AG04449 (cell line): ENCODE results near the gene QPRT.
"Not testable (repeated sequence)": the region's sequence is repeated elsewhere in the genome, so short reads cannot be mapped to it uniquely, and the experiment has no call there.

Experiments used
- CTCF ChIA-PET: fragments of 350-600 bp; formaldehyde crosslinking; extraction: SDS; loops from one replicate; lab custom pipeline; 2021; ENCODE audit warnings: antibody characterized with exemption; lab: Yijun Ruan, JAX
- POLR2A ChIA-PET: fragments of 400-600, 350-600 bp; formaldehyde crosslinking; extraction: SDS; loops from one replicate; lab custom pipeline; 2020; ENCODE audit warnings: antibody characterized with exemption, inconsistent platforms; lab: Yijun Ruan, JAX
- DNase-seq: peaks from one replicate; pipeline ENCODE4 v3.0.0-alpha.2; 2010; ENCODE audit warnings: low read depth, low spot score
- H3K4me3 ChIP-seq: 2 replicates; pipeline ENCODE4 v1.5.1; 2011; ENCODE audit warnings: low read depth, mild to moderate bottlenecking, control low read depth, low read length
- CTCF ChIP-seq: IDR thresholded peaks from one replicate; pipeline ENCODE4 v1.5.1; 2011; ENCODE audit warnings: mild to moderate bottlenecking, moderate library complexity, low read length, control low read depth, inconsistent platforms; ENCODE audit not compliant: insufficient read depth; ENCODE audit errors: missing control alignments

Gene QPRT

DNA sequence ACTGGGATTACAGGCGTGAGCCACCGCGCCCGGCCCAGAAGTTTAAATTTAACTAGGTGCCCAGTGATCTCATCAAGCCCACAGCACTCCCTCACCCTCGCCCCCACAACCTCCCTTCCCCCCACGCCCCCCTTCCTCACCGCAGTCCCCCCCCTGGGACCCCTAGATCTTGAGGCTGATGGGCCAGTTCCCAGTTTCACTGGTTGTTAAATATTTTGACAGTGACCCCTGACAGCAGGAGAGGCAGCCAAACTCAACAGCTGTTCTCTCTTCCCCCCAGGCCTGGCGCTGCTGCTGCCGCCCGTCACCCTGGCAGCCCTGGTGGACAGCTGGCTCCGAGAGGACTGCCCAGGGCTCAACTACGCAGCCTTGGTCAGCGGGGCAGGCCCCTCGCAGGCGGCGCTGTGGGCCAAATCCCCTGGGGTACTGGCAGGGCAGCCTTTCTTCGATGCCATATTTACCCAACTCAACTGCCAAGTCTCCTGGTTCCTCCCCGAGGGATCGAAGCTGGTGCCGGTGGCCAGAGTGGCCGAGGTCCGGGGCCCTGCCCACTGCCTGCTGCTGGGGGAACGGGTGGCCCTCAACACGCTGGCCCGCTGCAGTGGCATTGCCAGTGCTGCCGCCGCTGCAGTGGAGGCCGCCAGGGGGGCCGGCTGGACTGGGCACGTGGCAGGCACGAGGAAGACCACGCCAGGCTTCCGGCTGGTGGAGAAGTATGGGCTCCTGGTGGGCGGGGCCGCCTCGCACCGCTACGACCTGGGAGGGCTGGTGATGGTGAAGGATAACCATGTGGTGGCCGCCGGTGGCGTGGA lies 15.6 kb downstream of the QPRT start:
- no peak for TF ChIP-seq CTCF
- ChIA-PET POLR2A (no interaction called here), CTCF (interaction anchor here (1.0 to 10.9 kb wide), 3 partner anchors 15 to 23 kb away, joined by 3 to 124 read pairs (median 4); no protein-coding TSS in a partner anchor)
- DNase-seq: no peak
- H3K4me3 ChIP-seq: no peak overlapping the region

- not testable (repeated sequence) for DNase-seq, H3K4me3 ChIP-seq
- ChIA-PET CTCF (interaction anchor here (1.0 to 10.9 kb wide), 3 partner anchors 16 to 89 kb away, joined by 3 to 124 read pairs (median 4); partner anchors contain the start of gene QPRT), POLR2A (interaction anchor here (0.6 kb wide), 2 partner anchors 12 to 55 kb away, joined by 3 read pairs; no protein-coding TSS in a partner anchor)
Measured at GRCh38 chr16:29695675-29696074, 16.7 kb downstream of the QPRT start.

DNA sequence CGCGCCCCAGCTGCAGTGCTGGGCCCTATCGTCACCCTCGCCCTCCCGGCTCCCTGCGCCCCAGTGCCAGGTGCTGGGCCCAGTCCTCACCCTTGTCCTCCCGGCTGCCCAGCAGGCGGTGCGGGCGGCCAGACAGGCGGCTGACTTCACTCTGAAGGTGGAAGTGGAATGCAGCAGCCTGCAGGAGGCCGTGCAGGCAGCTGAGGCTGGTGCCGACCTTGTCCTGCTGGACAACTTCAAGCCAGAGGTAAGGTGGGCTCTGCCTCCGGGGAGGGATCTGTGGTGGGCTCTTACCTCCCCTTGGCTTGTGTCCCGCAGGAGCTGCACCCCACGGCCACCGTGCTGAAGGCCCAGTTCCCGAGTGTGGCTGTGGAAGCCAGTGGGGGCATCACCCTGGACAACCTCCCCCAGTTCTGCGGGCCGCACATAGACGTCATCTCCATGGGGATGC lies 17.9 kb downstream of the QPRT start:
- no peak overlapping the region for H3K4me3 ChIP-seq
- TF ChIP-seq CTCF: no peak
- DNase-seq: no peak
- ChIA-PET CTCF (interaction anchor here (1.0 to 10.9 kb wide), 4 partner anchors 9 to 32 kb away, joined by 3 to 124 read pairs (median 4); partner anchors contain the start of gene QPRT), POLR2A (no interaction called here)

- H3K4me3 ChIP-seq: no peak overlapping the region
- POLR2A ChIA-PET: no interaction called here
- CTCF ChIA-PET: interaction anchor here (1.0 to 10.9 kb wide), 4 partner anchors 13 to 335 kb away, joined by 4 to 124 read pairs (median 30); partner anchors contain the start of gene TLCD3B
- DNase-seq: no peak
- TF ChIP-seq CTCF: no peak
Measured at GRCh38 chr16:29697391-29697790, 18.4 kb downstream of the QPRT start.

DNA sequence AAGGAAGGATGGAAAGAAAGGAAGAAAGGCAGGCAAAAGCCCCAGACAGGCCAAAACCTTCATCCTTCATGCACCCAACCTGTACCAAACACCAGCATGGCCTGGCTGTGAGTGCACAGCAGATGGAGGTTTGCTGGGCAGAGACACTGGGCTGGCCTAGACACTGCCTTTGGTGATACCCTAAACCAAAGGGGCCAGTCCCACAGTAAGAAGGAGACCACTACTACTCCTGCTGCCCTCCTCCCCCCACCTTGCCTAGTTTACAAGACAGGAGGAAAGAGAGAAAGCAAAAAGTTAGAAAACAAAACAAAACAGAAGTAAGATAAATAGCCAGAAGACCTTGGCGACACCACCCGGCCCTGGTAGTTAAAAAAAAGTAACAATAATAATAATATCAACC lies 19.1 kb downstream of the QPRT start:
- no peak overlapping the region for H3K4me3 ChIP-seq
- POLR2A ChIA-PET: no interaction called here
- no peak for DNase-seq
- CTCF ChIA-PET: interaction anchor here (1.5 to 10.9 kb wide), 7 partner anchors 10 to 335 kb away, joined by 7 to 124 read pairs (median 22); partner anchors contain the start of gene TLCD3B
- TF ChIP-seq CTCF: no peak

GRCh38 chr16:29698484-29699323 lies 19.7 kb downstream of the QPRT start:
- no peak overlapping the region for H3K4me3 ChIP-seq
- POLR2A ChIA-PET: no interaction called here
- TF ChIP-seq CTCF: no peak
- DNase-seq: no peak
- CTCF ChIA-PET: interaction anchor here (1.0 to 10.9 kb wide), 13 partner anchors 8 to 334 kb away, joined by 3 to 124 read pairs (median 14); partner anchors contain the start of genes CDIPT, KIF22 and TLCD3B
